ENCODE measurements around the gene PKDCC. TPM values are rescaled to one million over a fixed set of nuclear protein-coding genes. Genes with fewer than 3 reads are reported as not detected.

Gene PKDCC
- total and polyA plus RNA-seq, 2 of the 13 experiments (the other 11 are each of a cell fraction or from before 2014, with no cell fraction given) = 52.6 to 58.8 TPM

- no peak for TF ChIP-seq CREM (IDR thresholded peaks at IDR 0.05)
- TF ChIP-seq CREM (CRISPR knock-in tag; IDR thresholded peaks at IDR 0.05) = no peak
- TF ChIP-seq ZKSCAN8 (CRISPR knock-in tag; IDR thresholded peaks at IDR 0.05; ENCODE audit: borderline replicate concordance) = no peak
- TF ChIP-seq ZNF879 (CRISPR knock-in tag; IDR thresholded peaks at IDR 0.05) = no peak
- no peak for TF ChIP-seq PRDM10 (CRISPR knock-in tag; IDR thresholded peaks at IDR 0.05; ENCODE audit: low read depth)
- TF ChIP-seq ZNF562 (CRISPR knock-in tag; IDR thresholded peaks at IDR 0.05; ENCODE audit: borderline replicate concordance) = no peak
- TF ChIP-seq KAT2B (IDR thresholded peaks at IDR 0.05; ENCODE audit: borderline replicate concordance, low read depth, low read length) = no peak
- no peak for TF ChIP-seq SALL2 (CRISPR knock-in tag; IDR thresholded peaks at IDR 0.05)
- TF ChIP-seq MED1 (CRISPR knock-in tag; IDR thresholded peaks at IDR 0.05) = peak; percentile 94
- peak; percentile 70 for TF ChIP-seq NCOA2 (CRISPR knock-in tag; IDR thresholded peaks at IDR 0.05)
- TF ChIP-seq HDAC1 (CRISPR knock-in tag; IDR thresholded peaks at IDR 0.05) = no peak
- no peak for TF ChIP-seq ZMYM2 (CRISPR knock-in tag; IDR thresholded peaks at IDR 0.05)
- TF ChIP-seq ZC3H13 (CRISPR knock-in tag; IDR thresholded peaks at IDR 0.05) = no peak
- TF ChIP-seq SIN3B (IDR thresholded peaks at IDR 0.05; ENCODE audit: low read length) = no peak
- TF ChIP-seq MTA3 (CRISPR knock-in tag; IDR thresholded peaks at IDR 0.05) = no peak
- no peak for TF ChIP-seq RORA (CRISPR knock-in tag; IDR thresholded peaks at IDR 0.05)
- TF ChIP-seq, protein P1, sequence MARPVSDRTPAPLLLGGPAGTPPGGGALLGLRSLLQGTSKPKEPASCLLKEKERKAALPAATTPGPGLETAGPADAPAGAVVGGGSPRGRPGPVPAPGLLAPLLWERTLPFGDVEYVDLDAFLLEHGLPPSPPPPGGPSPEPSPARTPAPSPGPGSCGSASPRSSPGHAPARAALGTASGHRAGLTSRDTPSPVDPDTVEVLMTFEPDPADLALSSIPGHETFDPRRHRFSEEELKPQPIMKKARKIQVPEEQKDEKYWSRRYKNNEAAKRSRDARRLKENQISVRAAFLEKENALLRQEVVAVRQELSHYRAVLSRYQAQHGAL (CRISPR knock-in tag; IDR thresholded peaks at IDR 0.05; ENCODE audit: not compliant biosample characterization) = no peak
- no peak for TF ChIP-seq WIZ (CRISPR knock-in tag; IDR thresholded peaks at IDR 0.05)
- TF ChIP-seq ZNF451 (CRISPR knock-in tag; IDR thresholded peaks at IDR 0.05) = no peak
- no peak for TF ChIP-seq DDIT3 (CRISPR knock-in tag; IDR thresholded peaks at IDR 0.05)
- TF ChIP-seq ZFP62 (CRISPR knock-in tag; IDR thresholded peaks at IDR 0.05) = no peak
- TF ChIP-seq GATAD2A (CRISPR knock-in tag; IDR thresholded peaks at IDR 0.05) = peak; percentile 73; the same call in 1 of the 2 replicates
- TF ChIP-seq ATF7-NPFF (CRISPR knock-in tag; IDR thresholded peaks at IDR 0.05; ENCODE audit: low read depth) = no peak
- TF ChIP-seq TOPORS (CRISPR knock-in tag; IDR thresholded peaks at IDR 0.05) = no peak
- no peak for TF ChIP-seq NONO (IDR thresholded peaks at IDR 0.05)
- TF ChIP-seq NONO (CRISPR knock-in tag; conservative IDR thresholded peaks at IDR 0.05) = peak; percentile 45; the same call in 1 of the 2 replicates
- TF ChIP-seq, protein P2, sequence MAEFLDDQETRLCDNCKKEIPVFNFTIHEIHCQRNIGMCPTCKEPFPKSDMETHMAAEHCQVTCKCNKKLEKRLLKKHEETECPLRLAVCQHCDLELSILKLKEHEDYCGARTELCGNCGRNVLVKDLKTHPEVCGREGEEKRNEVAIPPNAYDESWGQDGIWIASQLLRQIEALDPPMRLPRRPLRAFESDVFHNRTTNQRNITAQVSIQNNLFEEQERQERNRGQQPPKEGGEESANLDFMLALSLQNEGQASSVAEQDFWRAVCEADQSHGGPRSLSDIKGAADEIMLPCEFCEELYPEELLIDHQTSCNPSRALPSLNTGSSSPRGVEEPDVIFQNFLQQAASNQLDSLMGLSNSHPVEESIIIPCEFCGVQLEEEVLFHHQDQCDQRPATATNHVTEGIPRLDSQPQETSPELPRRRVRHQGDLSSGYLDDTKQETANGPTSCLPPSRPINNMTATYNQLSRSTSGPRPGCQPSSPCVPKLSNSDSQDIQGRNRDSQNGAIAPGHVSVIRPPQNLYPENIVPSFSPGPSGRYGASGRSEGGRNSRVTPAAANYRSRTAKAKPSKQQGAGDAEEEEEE (CRISPR knock-in tag; IDR thresholded peaks at IDR 0.05; ENCODE audit: borderline replicate concordance) = no peak
Measured at GRCh38 chr2:42107249-42108042, 59.6 kb downstream of the PKDCC start (continued).

All from HepG2 (cell line).